K562 (cell line): ENCODE measurements around the gene ACSL6.

Source experiments
- E2F4 ChIP-seq: sonication (generic); formaldehyde crosslinking; IDR thresholded peaks from 2 replicates; pipeline ENCODE4 v1.8.0; 2022; ENCODE audit warnings: mild to moderate bottlenecking, low read depth, missing genetic modification reagents
- EZH2 ChIP-seq: IDR thresholded peaks from 2 replicates; pipeline ENCODE4 v1.6.1; 2012; ENCODE audit warnings: low read depth, mild to moderate bottlenecking, inconsistent platforms, low read length, borderline replicate concordance
- HDAC2 ChIP-seq: fragments of 450-650 bp; IDR thresholded peaks from 2 replicates; pipeline ENCODE4 v1.6.1; 2016; ENCODE audit warnings: mild to moderate bottlenecking
- IRF1 ChIP-seq: sonication (generic); formaldehyde crosslinking; IDR thresholded peaks from 2 replicates; pipeline ENCODE4 v1.8.0; 2022; ENCODE audit warnings: missing genetic modification reagents, mild to moderate bottlenecking, borderline replicate concordance
- LCOR ChIP-seq: sonication (generic); formaldehyde crosslinking; IDR thresholded peaks from 2 replicates; pipeline ENCODE4 v1.8.0; 2022; ENCODE audit warnings: mild to moderate bottlenecking, missing genetic modification reagents
- MEF2A ChIP-seq: IDR thresholded peaks from 2 replicates; pipeline ENCODE4 v1.6.1; 2011; ENCODE audit warnings: low read depth, mild to moderate bottlenecking, low read length, moderate library complexity; ENCODE audit not compliant: control insufficient read depth
- PHF20 ChIP-seq: fragments of 450-650 bp; IDR thresholded peaks from 2 replicates; pipeline ENCODE4 v1.6.1; 2018; ENCODE audit not compliant: partially characterized antibody
- POLR2A ChIP-seq: fragments of 450-650 bp; conservative IDR thresholded peaks from 2 replicates; pipeline ENCODE4 v1.6.1; 2016
- RBM39 ChIP-seq: fragments of 200-400 bp; formaldehyde crosslinking; optimal IDR thresholded peaks from 2 replicates; pipeline ENCODE3; 2018; ENCODE audit warnings: low read depth, low read length
- TAF1 ChIP-seq: IDR thresholded peaks from 2 replicates; pipeline ENCODE4 v1.6.1; 2011; ENCODE audit warnings: mild to moderate bottlenecking, low read length, moderate library complexity; ENCODE audit not compliant: insufficient read depth, control insufficient read depth, severe bottlenecking; ENCODE audit errors: extremely low read depth
- ZFPM2 ChIP-seq: fragments of 250-450 bp; sonication (Bioruptor Pico); IDR thresholded peaks from 2 replicates; pipeline ENCODE4 v1.5.1; 2022; ENCODE audit warnings: mild to moderate bottlenecking
- ZNF217 ChIP-seq: sonication (generic); formaldehyde crosslinking; IDR thresholded peaks from 2 replicates; pipeline ENCODE4 v1.8.0; 2022; ENCODE audit warnings: mild to moderate bottlenecking, missing genetic modification reagents
- ZNF324 ChIP-seq: fragments of 250-450 bp; sonication (Bioruptor Pico); IDR thresholded peaks from 2 replicates; pipeline ENCODE4 v1.4.0; 2020; ENCODE audit warnings: mild to moderate bottlenecking

GRCh38 chr5:132000241-132000490, 11.3 kb downstream of the ACSL6 start:
- TF ChIP-seq LCOR (CRISPR knock-in tag), result no peak
- TF ChIP-seq ZNF324 (CRISPR knock-in tag), result no peak
- no peak for TF ChIP-seq POLR2A
- no peak for TF ChIP-seq TAF1
- TF ChIP-seq ZNF217 (CRISPR knock-in tag), result no peak
- no peak for TF ChIP-seq EZH2
- TF ChIP-seq PHF20, result no peak
- no peak for TF ChIP-seq ZFPM2 (CRISPR knock-in tag)
- no peak for TF ChIP-seq E2F4
- no peak for TF ChIP-seq RBM39
- TF ChIP-seq HDAC2, result no peak
- no peak for TF ChIP-seq MEF2A
- no peak for TF ChIP-seq IRF1
